Neural progenitor cell (in vitro differentiated cells): ENCODE data around the gene HMGXB4.

Experiments
- EZH2 ChIP-seq: fragments of 200-600 bp; sonication (generic); IDR thresholded peaks from 2 replicates; pipeline ENCODE4 v1.6.1; 2017; ENCODE audit warnings: antibody characterized with exemption, mild to moderate bottlenecking, moderate library complexity
- EZH2phosphoT487 ChIP-seq: fragments of 200-600 bp; sonication (generic); IDR thresholded peaks from 2 replicates; pipeline ENCODE4 v1.6.1; 2017; ENCODE audit warnings: antibody characterized with exemption
- TF ChIP-seq, protein P1 (sequence below): fragments of 200-600 bp; sonication (generic); IDR thresholded peaks from 2 replicates; pipeline ENCODE4 v1.5.1; 2017; ENCODE audit warnings: antibody characterized with exemption, mild to moderate bottlenecking

DNA sequence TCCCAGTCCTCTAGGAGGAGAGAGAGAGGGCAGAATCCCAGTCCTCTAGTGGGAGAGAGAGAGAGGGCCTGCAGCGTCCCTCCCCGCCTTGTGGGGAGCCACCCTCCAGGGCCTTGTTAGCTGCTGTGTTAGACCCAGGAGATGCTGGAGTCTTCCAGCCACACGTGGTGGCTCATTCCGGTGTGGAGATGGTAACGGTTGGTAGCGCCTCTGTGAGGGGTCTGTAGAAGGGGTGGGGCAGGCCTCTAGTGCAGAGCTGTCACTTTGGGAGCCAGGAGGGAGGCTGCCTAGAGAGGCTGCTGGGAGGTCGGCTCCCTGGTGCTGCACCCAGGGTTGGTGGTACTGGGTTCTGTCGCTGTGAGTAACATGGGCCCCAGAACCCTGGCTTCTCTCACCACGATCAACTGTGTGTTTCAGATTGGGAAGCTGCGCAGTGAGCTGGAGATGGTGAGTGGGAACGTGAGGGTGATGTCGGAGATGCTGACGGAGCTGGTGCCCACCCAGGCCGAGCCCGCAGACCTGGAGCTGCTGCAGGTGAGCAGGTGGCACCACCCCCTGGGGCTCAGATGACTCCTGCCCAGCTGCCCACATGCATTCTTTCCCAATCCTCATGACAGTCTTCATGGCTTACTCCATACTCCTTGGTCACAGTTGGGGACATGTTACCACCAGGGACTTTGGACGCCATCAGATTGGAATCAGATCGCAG is 69.7 kb downstream of the HMGXB4 start:
- TF ChIP-seq, protein P1, sequence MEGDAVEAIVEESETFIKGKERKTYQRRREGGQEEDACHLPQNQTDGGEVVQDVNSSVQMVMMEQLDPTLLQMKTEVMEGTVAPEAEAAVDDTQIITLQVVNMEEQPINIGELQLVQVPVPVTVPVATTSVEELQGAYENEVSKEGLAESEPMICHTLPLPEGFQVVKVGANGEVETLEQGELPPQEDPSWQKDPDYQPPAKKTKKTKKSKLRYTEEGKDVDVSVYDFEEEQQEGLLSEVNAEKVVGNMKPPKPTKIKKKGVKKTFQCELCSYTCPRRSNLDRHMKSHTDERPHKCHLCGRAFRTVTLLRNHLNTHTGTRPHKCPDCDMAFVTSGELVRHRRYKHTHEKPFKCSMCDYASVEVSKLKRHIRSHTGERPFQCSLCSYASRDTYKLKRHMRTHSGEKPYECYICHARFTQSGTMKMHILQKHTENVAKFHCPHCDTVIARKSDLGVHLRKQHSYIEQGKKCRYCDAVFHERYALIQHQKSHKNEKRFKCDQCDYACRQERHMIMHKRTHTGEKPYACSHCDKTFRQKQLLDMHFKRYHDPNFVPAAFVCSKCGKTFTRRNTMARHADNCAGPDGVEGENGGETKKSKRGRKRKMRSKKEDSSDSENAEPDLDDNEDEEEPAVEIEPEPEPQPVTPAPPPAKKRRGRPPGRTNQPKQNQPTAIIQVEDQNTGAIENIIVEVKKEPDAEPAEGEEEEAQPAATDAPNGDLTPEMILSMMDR = no peak
- no peak for TF ChIP-seq EZH2
- TF ChIP-seq EZH2phosphoT487 = no peak
